NT2/D1 (cell line): ENCODE results near the gene ULK4.
"Not testable (repeated sequence)": the region's sequence is repeated elsewhere in the genome, so short reads cannot be mapped to it uniquely, and the experiment has no call there.

Experiments
- DNase-seq: peaks from one replicate; pipeline ENCODE4 v3.0.0-alpha.2; 2011; ENCODE audit warnings: low read depth, low spot score
- H3K27me3 ChIP-seq: 2 replicates; pipeline ENCODE4 v1.6.0; 2011; ENCODE audit warnings: mild to moderate bottlenecking; ENCODE audit not compliant: insufficient read length, insufficient read depth
- H3K36me3 ChIP-seq: 2 replicates; pipeline ENCODE4 v1.6.1; 2011; ENCODE audit warnings: mild to moderate bottlenecking, low read length, mixed read lengths; ENCODE audit not compliant: insufficient read depth, insufficient read length
- H3K4me1 ChIP-seq: 2 replicates; pipeline ENCODE4 v1.5.1; 2011; ENCODE audit not compliant: insufficient read depth, insufficient read length
- H3K4me3 ChIP-seq: 2 replicates; pipeline ENCODE4 v1.5.1; 2011; ENCODE audit warnings: low read depth; ENCODE audit not compliant: insufficient read length
- H3K9ac ChIP-seq: 2 replicates; pipeline ENCODE4 v1.6.0; 2011; ENCODE audit warnings: low read depth; ENCODE audit not compliant: insufficient read length
- H3K9me3 ChIP-seq: 2 replicates; pipeline ENCODE4 v1.5.1; 2011; ENCODE audit warnings: mild to moderate bottlenecking, low read length; ENCODE audit not compliant: insufficient read depth
- SUZ12 ChIP-seq: IDR thresholded peaks from 2 replicates; pipeline ENCODE4 v1.6.1; 2011; ENCODE audit not compliant: insufficient read length, insufficient read depth; ENCODE audit errors: extremely low read depth
- YY1 ChIP-seq: IDR thresholded peaks from 2 replicates; pipeline ENCODE4 v1.6.1; 2011; ENCODE audit not compliant: insufficient read length, insufficient read depth
- ZNF274 ChIP-seq: IDR thresholded peaks from 2 replicates; pipeline ENCODE4 v1.6.1; 2011; ENCODE audit warnings: mild to moderate bottlenecking, low read depth, low read length

Gene ULK4

GRCh38 chr3:41863024-41863423 is 98.9 kb downstream of the ULK4 start:
- Histone ChIP-seq H3K27me3 (no peaks in the 10 kb centered on the region), H3K9me3 (no peaks in the 10 kb centered on the region), H3K36me3 (no peaks in the 10 kb centered on the region), H3K4me1 (no peaks in the 10 kb centered on the region), H3K9ac (no peak overlapping the region), H3K4me3 (no peak overlapping the region)
- DNase-seq: no peak
- no peak for TF ChIP-seq SUZ12
- no peak for TF ChIP-seq YY1
- TF ChIP-seq ZNF274: no peak

- H3K4me1 ChIP-seq, DNase-seq, H3K9ac ChIP-seq, H3K36me3 ChIP-seq, H3K27me3 ChIP-seq, H3K4me3 ChIP-seq, H3K9me3 ChIP-seq: not testable (repeated sequence)
Observed at GRCh38 chr3:41860489-41860888, 101.4 kb downstream of the ULK4 start.

GRCh38 chr3:41854956-41855355 is 106.9 kb downstream of the ULK4 start:
- H3K4me3 ChIP-seq: no peak overlapping the region
- no peaks in the 10 kb centered on the region for H3K9me3 ChIP-seq
- no peaks in the 10 kb centered on the region for H3K27me3 ChIP-seq
- no peak for DNase-seq
- no peaks in the 10 kb centered on the region for H3K4me1 ChIP-seq
- no peak overlapping the region for H3K9ac ChIP-seq
- H3K36me3 ChIP-seq: no peaks in the 10 kb centered on the region
- TF ChIP-seq YY1: no peak
- no peak for TF ChIP-seq SUZ12
- no peak for TF ChIP-seq ZNF274

- Histone ChIP-seq H3K9ac (no peak overlapping the region), H3K4me3 (no peak overlapping the region), H3K36me3 (no peaks in the 10 kb centered on the region), H3K4me1 (no peaks in the 10 kb centered on the region), H3K9me3 (no peaks in the 10 kb centered on the region), H3K27me3 (no peaks in the 10 kb centered on the region)
- no peak for TF ChIP-seq YY1
- TF ChIP-seq ZNF274: no peak
- no peak for TF ChIP-seq SUZ12
- no peak for DNase-seq
Observed at GRCh38 chr3:41853540-41854196, 108.2 kb downstream of the ULK4 start.

GRCh38 chr3:41848753-41849574 is 112.9 kb downstream of the ULK4 start:
- TF ChIP-seq ZNF274 (no peak), SUZ12 (no peak), YY1 (no peak)
- no peaks in the 10 kb centered on the region for H3K4me1 ChIP-seq
- no peaks in the 10 kb centered on the region; the same call in 1 of the 2 replicates for H3K9me3 ChIP-seq
- H3K36me3 ChIP-seq: no peaks in the 10 kb centered on the region
- H3K4me3 ChIP-seq: no peak overlapping the region
- H3K27me3 ChIP-seq: no peaks in the 10 kb centered on the region
- DNase-seq: no peak
- no peak overlapping the region for H3K9ac ChIP-seq

GRCh38 chr3:41847679-41848078 is 114.2 kb downstream of the ULK4 start:
- DNase-seq: no peak
- no peaks in the 10 kb centered on the region; the same call in 1 of the 2 replicates for H3K9me3 ChIP-seq
- H3K36me3 ChIP-seq: no peaks in the 10 kb centered on the region
- no peak for TF ChIP-seq ZNF274
- TF ChIP-seq SUZ12: no peak
- TF ChIP-seq YY1: no peak
- H3K27me3 ChIP-seq: no peaks in the 10 kb centered on the region
- H3K4me3 ChIP-seq: no peak overlapping the region
- no peak overlapping the region for H3K9ac ChIP-seq
- H3K4me1 ChIP-seq: no peaks in the 10 kb centered on the region

- Histone ChIP-seq H3K9me3 (peaks cover 8% of the 10 kb centered on the region; the same call in 1 of the 2 replicates), H3K4me1 (no peaks in the 10 kb centered on the region), H3K4me3 (no peak overlapping the region), H3K27me3 (no peaks in the 10 kb centered on the region), H3K9ac (no peak overlapping the region), H3K36me3 (no peaks in the 10 kb centered on the region)
- DNase-seq: no peak
- no peak for TF ChIP-seq SUZ12
- TF ChIP-seq ZNF274: no peak
- TF ChIP-seq YY1: no peak
Observed at GRCh38 chr3:41846850-41847249, 115.1 kb downstream of the ULK4 start.
